Measurements from ENCODE around the gene ERV3-1.
"Not testable (repeated sequence)": the region's sequence is repeated elsewhere in the genome, so short reads cannot be mapped to it uniquely, and the experiment has no call there.

ERV3-1 gene, protein sequence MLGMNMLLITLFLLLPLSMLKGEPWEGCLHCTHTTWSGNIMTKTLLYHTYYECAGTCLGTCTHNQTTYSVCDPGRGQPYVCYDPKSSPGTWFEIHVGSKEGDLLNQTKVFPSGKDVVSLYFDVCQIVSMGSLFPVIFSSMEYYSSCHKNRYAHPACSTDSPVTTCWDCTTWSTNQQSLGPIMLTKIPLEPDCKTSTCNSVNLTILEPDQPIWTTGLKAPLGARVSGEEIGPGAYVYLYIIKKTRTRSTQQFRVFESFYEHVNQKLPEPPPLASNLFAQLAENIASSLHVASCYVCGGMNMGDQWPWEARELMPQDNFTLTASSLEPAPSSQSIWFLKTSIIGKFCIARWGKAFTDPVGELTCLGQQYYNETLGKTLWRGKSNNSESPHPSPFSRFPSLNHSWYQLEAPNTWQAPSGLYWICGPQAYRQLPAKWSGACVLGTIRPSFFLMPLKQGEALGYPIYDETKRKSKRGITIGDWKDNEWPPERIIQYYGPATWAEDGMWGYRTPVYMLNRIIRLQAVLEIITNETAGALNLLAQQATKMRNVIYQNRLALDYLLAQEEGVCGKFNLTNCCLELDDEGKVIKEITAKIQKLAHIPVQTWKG

DNA sequence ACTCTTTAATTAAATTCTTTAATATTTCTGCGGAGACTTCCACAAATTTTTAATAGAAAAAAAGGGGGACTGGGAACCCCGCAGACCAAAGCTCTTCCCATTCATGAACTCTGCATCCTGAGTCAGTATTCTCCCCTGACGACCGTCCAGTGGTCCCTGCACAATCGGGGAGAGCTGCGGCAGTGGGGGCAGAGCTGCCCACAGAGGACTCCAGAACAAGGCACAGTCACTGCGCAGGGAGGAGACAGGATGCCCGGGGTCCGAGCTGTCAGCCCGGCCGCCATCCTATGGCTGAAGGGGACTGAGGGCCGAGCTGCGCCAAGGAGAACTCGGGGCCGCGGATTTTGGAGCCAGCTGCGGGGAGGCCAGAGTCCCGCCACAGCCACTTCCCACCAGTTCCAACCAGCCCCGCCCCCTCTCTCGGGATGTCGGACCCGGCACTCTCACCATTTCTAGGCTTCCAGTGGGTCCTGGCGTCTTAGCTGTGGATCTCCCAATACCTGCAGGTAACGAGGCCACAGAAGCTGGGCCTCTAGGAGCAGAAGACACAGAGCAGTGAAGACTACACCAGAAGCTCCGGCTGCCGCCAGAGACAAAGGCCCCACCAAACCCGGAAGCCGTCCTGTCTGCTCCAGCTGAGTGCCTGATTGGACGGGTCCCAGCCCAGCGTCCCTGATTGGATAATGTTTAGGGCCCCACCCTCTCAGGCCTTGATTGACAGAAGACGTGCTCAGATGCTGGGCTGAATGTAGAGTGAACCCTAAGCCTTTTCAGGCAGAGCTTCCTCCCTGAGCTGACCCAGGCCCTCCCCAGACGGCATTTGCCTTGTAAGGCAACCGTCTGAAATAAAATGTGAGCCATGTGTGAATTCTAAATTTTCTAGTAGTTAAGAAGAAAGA, at the start of gene ERV3-1:
ERV3-1 (minus strand) TSS at position 594 of the 899 bp plus-strand sequence. CDS start 13,661 bp downstream, outside the sequence.
- peak; percentile 92 for DNase-seq

DNA sequence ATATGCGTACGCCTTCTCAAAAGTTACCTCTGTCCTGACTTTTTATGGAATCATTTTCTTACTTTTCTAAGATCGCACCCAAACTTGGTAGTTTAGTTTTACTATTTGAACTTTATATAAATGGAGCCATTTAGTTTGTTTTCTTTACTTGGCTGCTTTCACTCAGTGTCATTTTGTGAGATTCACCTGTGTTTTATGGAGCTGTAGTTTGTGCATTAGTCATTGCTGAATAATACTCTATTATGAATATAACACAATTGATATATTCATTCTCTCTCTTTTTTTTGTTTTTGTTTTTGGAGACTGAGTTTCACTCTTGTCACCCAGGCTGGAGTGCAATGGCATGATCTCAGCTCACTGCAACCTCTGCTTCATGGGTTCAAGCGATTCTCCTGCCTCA, 49.3 kb upstream of the ERV3-1 start:
- not testable (repeated sequence) for DNase-seq

DNA sequence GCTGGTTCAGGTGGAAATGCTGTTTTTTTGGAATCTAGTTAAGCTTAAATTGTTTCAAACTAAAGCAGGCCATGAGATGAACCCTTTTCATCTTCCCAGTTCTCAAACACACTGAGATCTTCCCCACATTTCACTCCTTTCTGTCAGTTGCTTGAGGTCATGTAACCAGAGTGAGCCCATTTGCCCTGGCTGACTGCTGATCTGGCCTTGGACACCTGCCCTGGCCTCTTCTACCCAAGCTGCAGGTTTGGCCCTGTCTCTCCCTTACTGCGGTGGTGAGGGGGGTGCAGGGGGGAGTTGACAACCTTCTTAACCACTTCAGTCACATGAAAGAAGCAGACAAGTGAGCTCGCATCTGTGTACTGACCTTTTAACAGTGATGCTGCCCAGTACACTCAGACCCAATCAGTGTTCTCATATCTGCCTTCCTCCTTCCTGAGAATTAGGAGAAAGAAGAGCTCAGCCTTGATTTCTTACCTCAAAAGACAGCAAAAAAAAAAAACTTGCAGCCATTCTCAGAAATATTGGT, 48.0 kb upstream of the ERV3-1 start:
- DNase-seq, result not testable (repeated sequence)

DNA sequence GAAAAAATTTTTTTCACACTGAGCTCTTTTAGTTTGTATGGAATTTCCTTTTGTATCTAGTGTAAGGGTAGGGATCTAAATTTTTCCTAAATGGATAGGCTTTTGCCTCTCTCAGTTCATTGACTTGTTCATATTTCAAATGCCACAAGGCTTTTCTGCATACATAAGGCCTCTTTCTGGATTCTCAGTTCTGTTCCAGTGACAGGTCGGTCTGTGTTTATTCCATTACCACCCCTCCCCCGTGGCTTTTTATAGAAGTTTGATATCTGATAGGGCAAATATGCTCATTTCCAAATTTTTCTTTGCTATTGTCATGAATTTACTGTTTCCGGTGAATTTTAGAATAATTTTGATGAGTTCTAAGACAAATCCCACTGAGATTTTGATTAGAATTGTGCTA, 45.2 kb upstream of the ERV3-1 start:
- DNase-seq, result not testable (repeated sequence)

DNA sequence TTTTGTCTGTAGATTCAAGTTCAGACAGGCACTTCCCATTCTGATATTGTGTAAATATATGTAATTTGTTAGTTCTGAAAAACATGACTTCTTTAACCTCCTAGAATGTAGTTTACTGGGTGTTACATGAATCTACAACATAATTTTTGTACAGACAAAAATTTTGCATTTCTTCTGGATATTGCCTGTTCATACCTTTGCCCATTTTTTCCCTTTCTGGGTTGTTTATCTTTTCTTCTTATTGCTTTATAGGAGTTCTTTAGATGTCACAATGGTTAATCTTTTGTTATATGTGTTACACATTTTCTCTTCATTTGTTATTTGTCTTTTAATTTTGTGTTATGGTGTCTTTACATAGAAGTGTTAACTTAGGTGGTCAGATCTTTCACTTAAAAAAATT, 44.7 kb upstream of the ERV3-1 start:
- not testable (repeated sequence) for DNase-seq

DNA sequence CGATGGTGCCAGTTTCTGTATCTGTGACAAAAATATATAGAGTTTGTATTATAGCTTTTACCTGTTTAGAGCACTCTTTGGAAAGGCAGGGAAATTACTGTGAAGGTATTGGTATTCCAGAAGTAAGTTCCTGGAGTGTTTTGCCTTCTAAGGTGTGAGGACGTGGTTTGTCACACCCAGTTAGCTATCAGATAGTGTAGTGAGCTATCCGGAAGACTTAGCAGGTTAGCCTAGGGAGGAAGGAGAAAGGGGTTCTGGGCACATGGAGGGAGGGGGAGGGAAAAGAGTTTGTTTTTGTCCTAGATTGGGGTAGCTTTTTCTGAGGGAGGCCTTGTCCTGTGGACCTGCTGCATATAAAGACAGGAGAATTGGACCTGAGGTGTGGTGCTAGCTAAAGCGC, 39.8 kb upstream of the ERV3-1 start:
- DNase-seq, result not testable (repeated sequence)

DNA sequence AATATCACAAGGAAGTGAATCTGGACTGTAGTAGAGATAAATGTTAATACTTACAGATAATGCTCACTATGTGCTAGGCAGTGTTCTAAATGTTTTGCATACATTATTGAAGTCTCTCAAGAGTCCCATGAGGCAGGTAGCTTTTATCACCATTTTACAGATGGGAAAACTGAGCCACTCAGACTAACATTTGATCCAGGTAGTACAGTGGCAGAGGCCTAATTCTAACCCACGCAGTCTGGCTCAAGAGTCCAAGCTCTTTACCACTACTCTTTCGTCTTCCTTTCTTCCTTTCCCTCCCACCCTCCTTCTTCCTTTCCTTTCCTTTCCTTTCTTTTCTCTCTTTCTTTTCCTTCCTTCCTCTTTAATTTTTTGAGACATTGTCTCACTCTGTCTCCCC, 39.1 kb upstream of the ERV3-1 start:
- not testable (repeated sequence) for DNase-seq

DNA sequence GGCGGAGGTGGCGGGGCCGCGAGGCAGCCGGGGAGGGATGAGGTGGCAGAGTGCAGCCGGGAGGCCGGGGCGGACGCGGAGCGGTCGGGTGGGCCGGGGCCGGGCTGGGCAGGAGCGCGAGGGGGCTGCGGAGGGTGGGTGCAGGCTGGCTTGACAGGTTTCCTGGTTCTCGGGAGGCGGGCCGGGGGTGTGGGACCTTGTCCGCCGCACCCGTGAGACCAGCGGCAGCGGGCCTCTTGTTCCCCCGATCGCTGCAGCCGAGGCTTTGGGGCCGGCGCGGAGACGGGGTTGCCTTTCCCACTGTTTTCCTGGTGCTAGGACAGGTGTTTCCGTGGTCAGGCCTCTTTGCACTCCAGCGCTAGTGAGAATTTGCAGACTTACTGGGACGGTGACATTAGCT, 32.3 kb upstream of the ERV3-1 start:
- DNase-seq, result not testable (repeated sequence)

DNA sequence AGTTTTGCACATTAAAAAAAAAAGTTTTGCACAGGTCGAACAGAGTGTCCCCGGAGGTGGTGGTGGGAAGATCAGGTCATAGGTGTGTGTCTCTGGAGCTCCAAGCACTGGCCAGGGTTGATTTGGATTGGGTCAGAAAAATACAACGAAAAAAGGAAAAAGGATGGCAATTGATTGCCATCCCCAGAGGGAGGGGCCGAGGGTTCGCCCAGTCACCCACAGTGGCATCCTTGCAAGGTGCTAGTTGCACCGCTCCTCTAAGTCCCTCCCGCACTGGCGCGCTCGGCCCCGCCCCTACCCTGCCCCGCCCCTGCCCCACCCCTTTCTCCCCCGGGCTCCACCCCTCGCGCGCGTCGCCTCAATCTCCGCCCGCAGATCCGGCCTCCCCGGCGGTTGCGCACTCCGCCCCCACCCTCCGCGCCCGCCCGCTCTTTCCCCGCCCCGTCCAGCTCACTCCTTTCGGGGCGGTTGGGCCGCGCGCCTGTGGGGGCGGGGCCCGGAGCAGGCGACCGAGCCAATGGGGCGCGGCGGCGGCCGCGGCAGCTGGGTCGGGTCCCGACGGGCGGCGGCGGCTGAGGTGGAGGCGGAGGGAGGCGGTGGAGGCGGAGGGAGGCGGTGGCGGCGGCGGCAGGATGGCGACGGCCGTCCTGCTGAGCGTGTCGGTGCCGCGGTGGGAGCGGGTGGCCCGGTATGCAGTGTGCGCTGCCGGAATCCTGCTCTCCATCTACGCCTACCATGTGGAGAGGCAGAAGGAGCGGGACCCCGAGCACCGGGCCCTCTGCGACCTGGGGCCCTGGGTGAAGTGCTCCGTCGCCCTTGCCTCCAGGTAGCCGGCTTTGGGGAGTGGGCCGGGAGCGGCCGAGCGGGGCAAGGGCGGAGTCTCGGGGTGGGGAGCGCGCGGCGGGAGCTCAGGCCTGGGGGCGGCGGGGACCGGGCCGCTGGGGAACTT, 31.5 kb upstream of the ERV3-1 start:
- DNase-seq, result peak; percentile 75

DNA sequence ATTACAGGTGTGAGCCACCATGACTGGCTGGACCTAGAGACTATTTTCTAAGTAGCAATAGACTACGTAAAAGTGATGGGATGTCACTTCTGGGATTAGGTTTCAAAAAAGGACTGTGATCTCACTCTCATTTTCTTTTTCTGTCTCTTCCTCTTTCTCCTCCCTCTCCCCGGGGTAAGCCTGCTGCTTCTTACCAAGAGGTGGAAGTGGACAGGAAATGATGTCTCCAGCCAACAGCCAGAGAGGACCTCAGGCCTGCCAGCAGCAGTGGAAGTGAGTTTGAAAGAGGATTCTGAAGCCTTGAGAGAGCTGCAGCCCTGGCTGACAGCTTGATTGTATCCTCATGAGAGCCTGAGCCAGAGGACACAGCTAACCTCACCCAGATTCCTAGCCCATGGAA, 30.0 kb upstream of the ERV3-1 start:
- peak; percentile 16 for DNase-seq

DNA sequence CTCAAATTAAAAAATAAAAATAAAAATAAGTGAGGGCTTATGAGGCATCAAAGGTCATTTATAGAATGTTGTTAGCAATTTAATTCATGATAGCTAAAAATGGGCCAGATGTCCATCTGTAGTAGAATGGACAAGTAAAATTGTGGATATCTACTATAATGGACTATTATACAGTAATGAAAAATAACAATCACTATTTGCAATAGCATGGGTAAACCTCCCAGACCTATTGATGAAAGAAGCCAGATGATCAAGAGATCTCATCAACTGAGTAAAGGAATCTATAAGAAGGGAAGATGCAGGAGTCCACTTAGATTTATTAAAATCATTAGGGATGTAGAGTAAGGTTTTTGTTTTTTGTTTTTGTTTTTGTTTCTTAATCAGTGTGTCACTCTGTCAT, 29.0 kb upstream of the ERV3-1 start:
- not testable (repeated sequence) for DNase-seq

DNA sequence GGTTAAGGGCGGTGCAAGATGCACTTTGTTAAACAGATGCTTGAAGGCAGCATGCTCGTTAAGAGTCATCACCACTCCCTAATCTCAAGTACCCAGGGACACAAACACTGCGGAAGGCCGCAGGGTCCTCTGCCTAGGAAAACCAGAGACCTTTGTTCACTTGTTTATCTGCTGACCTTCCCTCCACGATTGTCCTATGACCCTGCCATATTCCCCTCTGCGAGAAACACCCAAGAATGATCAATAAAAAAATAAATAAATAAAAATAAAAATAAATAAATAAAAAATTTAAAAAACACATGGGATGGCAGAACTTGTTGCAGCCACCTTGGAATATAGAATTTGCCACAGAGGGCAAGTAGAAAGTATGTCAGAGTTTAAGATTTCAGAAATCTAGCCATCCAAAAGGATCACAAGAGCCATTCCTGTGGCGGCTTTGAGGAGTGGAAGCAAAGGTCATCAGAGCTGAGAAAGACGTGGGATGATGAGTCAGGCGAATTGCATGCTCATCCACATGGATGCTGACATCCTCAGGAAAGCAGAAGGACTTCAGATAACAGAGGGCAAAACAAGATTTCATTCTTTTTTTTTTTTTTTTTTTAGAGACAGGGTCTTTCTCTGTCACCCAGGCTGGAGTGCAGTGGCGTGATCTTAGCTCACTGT, 27.8 kb upstream of the ERV3-1 start:
- not testable (repeated sequence) for DNase-seq

DNA sequence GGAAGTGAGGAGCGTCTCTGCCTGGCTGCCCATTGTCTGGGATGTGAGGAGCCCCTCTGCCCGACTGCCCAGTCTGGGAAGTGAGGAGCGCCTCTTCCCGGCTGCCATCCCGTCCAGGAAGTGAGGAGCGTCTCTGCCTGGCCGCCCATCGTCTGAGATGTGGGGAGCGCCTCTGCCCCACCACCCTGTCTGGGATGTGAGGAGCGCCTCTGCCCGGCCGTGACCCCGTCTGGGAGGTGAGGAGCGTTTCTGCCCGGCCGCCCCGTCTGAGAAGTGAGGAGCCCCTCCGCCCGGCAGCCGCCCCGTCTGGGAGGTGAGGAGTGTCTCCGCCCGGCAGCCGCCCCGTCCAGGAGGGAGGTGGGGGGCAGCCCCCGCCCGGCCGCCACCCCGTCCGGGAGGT, 26.9 kb upstream of the ERV3-1 start:
- DNase-seq, result not testable (repeated sequence)

DNA sequence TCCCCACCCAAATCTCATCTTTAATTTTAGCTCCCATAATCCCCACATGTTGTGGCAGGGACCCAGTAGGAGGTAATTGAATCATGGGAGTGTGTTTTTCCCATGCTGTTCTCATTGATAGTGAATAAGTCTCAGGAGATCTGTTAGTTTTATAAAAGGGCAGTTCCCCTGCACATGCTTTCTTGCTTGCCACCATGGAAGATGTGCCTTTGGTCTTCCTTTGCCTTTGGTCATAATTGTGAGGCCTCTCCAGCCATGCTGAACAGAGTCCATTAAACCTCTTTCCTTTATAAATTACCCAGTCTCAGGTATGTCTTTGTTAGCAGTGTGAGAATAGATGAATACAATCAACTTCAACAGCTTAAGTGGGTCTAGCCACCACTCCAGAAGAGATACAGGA, 18.5 kb upstream of the ERV3-1 start:
- DNase-seq, result not testable (repeated sequence)

DNA sequence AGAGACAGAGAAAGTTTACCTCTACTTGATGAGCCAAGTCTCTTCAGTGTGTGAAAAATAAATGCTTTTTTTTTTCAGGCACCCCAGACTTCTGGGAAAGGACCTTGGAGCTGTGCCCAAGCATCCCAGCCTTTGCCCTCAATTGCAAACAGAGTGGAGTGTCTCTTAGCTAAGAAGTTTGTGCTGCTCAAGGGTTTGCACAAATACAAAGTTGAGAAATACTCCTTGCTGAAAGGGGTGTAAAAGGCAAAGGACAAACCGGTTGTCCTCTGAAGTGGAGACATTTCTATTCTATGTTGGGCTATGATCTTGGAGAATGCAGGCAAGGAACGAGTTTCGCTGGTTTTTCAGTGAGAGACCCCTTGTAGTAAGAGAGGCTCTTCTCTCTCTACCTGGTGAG, 14.5 kb upstream of the ERV3-1 start:
- DNase-seq, result not testable (repeated sequence)

DNA sequence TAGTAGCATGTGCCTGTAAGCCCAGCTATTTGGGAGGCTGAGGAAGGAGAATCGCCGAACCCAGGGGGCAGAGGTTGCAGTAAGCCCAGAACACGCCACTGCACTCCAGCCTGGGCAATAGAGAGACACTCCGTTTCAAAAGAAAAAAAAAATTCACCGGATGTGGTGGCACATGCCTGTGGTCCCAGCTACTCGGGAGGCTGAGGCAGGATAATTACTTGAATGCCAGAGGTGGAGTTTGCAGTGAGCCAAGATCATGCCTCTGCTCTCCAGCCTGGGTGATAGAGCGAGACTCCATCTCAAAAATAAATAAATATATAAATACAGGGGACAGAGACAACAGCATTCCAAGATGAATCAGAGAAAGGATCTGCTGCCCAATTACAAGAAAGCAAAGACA, 3.4 kb upstream of the ERV3-1 start:
- DNase-seq, result not testable (repeated sequence)

DNA sequence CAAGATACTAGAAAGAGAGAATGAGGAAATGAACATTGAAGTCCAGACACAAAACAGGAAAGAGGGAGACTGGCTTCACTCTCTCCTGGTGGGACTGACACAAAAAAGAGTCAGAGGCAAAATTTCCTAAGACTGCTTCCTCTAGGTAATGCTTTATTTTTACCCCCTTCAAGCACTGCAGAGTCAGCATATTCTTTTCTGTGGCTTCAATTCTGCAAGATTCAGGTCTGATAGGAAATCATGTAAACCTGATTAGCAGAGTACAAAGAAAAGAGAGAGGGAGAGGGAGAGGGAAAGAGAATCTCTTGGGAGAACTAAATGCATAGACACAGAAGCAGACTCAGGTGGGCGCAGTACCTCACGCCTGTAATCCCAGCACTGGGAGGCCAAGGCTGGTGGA, 2.9 kb upstream of the ERV3-1 start:
- not testable (repeated sequence) for DNase-seq

DNA sequence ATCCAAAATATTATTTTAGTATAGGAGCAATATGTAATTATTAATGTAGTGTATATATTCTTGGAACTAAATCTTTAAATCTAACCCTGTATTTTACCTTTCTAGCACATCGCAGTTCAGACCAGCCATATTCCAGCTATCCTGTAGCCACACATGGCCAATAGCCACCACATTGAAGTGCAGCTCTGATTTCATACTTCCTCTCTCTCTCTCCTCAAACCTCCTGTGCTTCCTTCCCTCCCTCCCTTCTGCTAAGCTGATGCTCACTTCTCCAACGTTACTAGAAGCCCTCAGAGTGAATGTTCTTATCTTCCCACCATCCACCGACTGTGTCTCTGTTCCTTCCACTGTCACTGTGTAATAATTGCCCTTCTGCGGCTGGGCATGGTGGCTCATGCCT, 549 bp upstream of the ERV3-1 start:
- DNase-seq, result peak; percentile 48

DNA sequence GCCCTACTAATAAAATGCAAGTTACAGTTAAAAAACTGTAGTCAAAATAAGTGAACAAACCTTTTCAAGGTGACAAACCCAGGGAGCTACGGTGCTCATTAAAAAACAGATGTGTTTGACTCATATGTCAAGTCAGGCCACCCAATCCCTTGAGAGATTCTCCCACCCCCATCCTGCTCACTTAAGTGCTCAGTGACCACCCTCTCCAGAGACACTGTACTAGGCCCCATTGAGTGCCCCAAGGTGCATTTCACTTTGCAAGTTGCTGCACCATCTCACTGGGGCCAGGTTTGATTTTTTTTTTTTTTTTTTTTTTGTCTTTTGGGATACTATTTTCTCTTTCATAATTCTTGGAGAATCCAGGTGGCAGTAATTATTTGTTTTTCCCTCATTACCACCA, 1.9 kb downstream of the ERV3-1 start:
- no peak for DNase-seq

DNA sequence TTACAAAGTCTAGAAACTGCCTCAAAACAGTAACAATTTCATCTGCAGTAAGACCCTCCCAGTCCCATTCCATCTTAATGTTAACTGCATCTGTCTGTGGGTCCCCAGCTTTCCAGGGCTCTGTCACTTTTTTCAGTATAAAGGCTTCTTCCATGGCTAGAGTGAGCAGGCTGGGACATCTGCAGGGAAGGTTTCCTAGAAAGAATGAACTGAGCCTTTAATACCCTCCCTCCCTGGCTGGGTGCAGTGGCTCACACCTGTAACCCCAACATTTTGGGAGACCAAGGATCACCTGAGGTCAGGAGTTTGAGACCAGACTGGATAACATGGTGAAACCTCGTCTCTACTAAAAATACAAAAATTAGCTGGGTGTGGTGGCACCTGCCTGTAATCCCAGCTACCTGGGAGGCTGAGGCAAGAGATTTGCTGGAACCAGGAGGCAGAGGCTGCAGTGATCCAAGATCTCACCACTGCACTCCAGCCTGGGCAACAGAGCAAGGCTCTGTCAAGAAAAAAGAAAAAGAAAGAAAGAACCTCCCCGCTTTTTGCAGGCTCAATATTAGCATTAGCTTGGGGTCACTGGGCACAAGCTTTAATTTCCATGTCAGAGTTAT, 3.4 kb downstream of the ERV3-1 start:
- DNase-seq, result no peak

DNA sequence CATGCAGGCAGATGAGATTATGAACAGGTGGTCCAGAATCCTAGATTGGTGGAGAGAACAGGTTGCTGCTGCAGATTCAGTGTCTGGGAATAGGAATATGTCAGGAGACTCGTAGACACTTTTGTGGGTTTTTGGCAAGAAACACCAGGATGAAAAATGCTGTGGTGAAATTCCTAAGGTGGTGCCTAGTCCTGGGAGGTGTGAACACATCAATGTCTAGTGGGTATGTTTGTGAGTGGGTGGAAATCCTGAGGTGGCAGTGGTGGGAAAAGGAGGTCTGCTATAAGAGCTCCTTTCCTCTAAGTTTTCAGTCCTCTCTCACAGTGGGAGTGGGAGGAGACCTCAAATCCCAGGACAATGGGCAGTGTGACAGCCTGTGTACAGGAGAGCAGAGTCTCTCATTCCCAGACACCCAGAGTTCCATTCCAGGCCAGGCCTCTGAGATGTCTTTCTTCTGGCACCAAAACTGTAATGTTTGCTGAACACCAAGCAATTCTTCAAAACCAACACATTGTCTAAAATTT, 5.1 kb downstream of the ERV3-1 start:
- no peak for DNase-seq

Data from KG1 (cell line).